ENCODE results near the gene APEX1. TPM values are rescaled to one million over a fixed set of nuclear protein-coding genes. Genes with fewer than 3 reads are reported as not detected.

Gene APEX1
- total RNA-seq, 2 experiments from 2014 or later, result 125 to 127 TPM

Other genes with a start within 250 kb of the APEX1 start
- not detected for gene OR11H6, start 231.5 kb upstream of the APEX1 start, total RNA-seq
- gene OR11H7, start 226.2 kb upstream of the APEX1 start, total RNA-seq, result not detected
- not detected for gene OR11H4, start 215.9 kb upstream of the APEX1 start, total RNA-seq
- 10 to 100 TPM in 1 of 2 experiments, 1 to 10 TPM in 1; 9.7 to 10.8 TPM for gene TTC5, start 149.3 kb upstream of the APEX1 start, total RNA-seq
- gene CCNB1IP1, start 121.9 kb upstream of the APEX1 start, total RNA-seq, result 10 to 100 TPM; 26.2 to 27.4 TPM
- 10 to 100 TPM; 16.3 to 20.4 TPM for gene PARP2, start 111.6 kb upstream of the APEX1 start, total RNA-seq
- gene TEP1, start 41.7 kb upstream of the APEX1 start, total RNA-seq, result 10 to 100 TPM; 14.3 to 17.4 TPM
- gene KLHL33, start 19.1 kb upstream of the APEX1 start, total RNA-seq, result under 1 TPM; 0.19 to 0.31 TPM
- 10 to 100 TPM; 49.2 to 52.9 TPM for gene OSGEP, start 414 bp upstream of the APEX1 start, total RNA-seq
- 100 to 1,000 TPM in 1 of 2 experiments, 10 to 100 TPM in 1; 83.9 to 107 TPM for gene PIP4P1, start 6.2 kb downstream of the APEX1 start, total RNA-seq
- 10 to 100 TPM; 73.6 to 77.2 TPM for gene PNP, start 14.2 kb downstream of the APEX1 start, total RNA-seq
- gene RNASE10, start 50.3 kb downstream of the APEX1 start, total RNA-seq, result not detected
- gene RNASE9, start 105.8 kb downstream of the APEX1 start, total RNA-seq, result not detected
- not detected for gene RNASE11, start 132.8 kb downstream of the APEX1 start, total RNA-seq
- not detected for gene RNASE12, start 136.2 kb downstream of the APEX1 start, total RNA-seq
- not detected for gene OR6S1, start 186.5 kb downstream of the APEX1 start, total RNA-seq
- gene RNASE4, start 229.3 kb downstream of the APEX1 start, total RNA-seq, result under 1 TPM; 0.11 to 0.38 TPM
- gene ANG, start 233.5 kb downstream of the APEX1 start, total RNA-seq, result under 1 TPM; 0.27 to 0.92 TPM

Data from CD4-positive, alpha-beta T cell (primary cell).